ENCODE data around the gene SLFN12L. TPM values are rescaled to one million over a fixed set of nuclear protein-coding genes. Genes with fewer than 3 reads are reported as not detected.
"Not testable (repeated sequence)": the region's sequence is repeated elsewhere in the genome, so short reads cannot be mapped to it uniquely, and the experiment has no call there.

SLFN12L gene
- total RNA-seq, 1 donor, result 0.36 TPM

DNA sequence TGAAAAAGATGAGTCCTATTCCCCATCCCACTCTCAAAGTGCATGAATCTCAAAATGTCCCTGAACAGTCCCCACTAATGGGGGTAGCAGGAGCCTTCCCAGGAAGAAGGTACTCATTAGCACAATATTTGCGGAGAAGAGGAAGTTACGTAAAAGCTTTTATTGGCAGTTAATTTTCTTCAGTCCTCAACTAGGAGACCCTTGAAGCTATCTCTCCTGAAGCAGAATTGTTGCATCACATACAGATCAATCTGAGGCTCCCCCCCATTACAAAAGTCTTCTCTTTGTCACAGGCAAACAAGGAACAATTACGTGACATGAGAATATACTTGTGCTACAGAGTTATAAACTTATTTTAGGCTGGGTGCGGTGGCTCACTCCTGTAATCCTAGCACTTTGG lies 14.2 kb downstream of the SLFN12L start:
- TF ChIP-seq, protein P1, sequence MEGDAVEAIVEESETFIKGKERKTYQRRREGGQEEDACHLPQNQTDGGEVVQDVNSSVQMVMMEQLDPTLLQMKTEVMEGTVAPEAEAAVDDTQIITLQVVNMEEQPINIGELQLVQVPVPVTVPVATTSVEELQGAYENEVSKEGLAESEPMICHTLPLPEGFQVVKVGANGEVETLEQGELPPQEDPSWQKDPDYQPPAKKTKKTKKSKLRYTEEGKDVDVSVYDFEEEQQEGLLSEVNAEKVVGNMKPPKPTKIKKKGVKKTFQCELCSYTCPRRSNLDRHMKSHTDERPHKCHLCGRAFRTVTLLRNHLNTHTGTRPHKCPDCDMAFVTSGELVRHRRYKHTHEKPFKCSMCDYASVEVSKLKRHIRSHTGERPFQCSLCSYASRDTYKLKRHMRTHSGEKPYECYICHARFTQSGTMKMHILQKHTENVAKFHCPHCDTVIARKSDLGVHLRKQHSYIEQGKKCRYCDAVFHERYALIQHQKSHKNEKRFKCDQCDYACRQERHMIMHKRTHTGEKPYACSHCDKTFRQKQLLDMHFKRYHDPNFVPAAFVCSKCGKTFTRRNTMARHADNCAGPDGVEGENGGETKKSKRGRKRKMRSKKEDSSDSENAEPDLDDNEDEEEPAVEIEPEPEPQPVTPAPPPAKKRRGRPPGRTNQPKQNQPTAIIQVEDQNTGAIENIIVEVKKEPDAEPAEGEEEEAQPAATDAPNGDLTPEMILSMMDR (IDR thresholded peaks at IDR 0.05; ENCODE audit: extremely low read depth, low read depth, low read length), result no peak
- Histone ChIP-seq H3K36me3 (ENCODE audit: insufficient read depth, low read length) (no peaks in the 10 kb centered on the region), H3K27me3 (ENCODE audit: insufficient read depth, low read length) (peaks cover 13% of the 10 kb centered on the region), H3K4me3 (ENCODE audit: insufficient read depth, low read length) (no peak overlapping the region), H3K4me2 (ENCODE audit: insufficient read depth, low read length) (no peak overlapping the region), H3K4me1 (ENCODE audit: insufficient read depth, low read length) (no peaks in the 10 kb centered on the region), H4K20me1 (ENCODE audit: insufficient read depth, low read length) (no peaks in the 10 kb centered on the region), H2AFZ (ENCODE audit: low read length) (no peak overlapping the region), H3K9me3 (ENCODE audit: low read depth, low read length) (no peaks in the 10 kb centered on the region), H3K27ac (ENCODE audit: low read depth, low read length) (no peak overlapping the region), H3K79me2 (ENCODE audit: insufficient read depth, low read length) (no peaks in the 10 kb centered on the region)
- no peak for DNase-seq (ENCODE audit: insufficient read length, low spot score, missing footprints)

- H3K4me1 ChIP-seq (ENCODE audit: insufficient read depth, low read length); H3K9me3 ChIP-seq (ENCODE audit: low read depth, low read length); H3K4me3 ChIP-seq (ENCODE audit: insufficient read depth, low read length); H3K27ac ChIP-seq (ENCODE audit: low read depth, low read length); DNase-seq (ENCODE audit: insufficient read length, low spot score, missing footprints); H2AFZ ChIP-seq (ENCODE audit: low read length); H3K79me2 ChIP-seq (ENCODE audit: insufficient read depth, low read length); H4K20me1 ChIP-seq (ENCODE audit: insufficient read depth, low read length); H3K4me2 ChIP-seq (ENCODE audit: insufficient read depth, low read length); H3K36me3 ChIP-seq (ENCODE audit: insufficient read depth, low read length): not testable (repeated sequence)
- H3K27me3 ChIP-seq (ENCODE audit: insufficient read depth, low read length), result peaks cover 13% of the 10 kb centered on the region
These were observed 15.7 kb downstream of the SLFN12L start for GRCh38 chr17:35521654-35522256.

DNA sequence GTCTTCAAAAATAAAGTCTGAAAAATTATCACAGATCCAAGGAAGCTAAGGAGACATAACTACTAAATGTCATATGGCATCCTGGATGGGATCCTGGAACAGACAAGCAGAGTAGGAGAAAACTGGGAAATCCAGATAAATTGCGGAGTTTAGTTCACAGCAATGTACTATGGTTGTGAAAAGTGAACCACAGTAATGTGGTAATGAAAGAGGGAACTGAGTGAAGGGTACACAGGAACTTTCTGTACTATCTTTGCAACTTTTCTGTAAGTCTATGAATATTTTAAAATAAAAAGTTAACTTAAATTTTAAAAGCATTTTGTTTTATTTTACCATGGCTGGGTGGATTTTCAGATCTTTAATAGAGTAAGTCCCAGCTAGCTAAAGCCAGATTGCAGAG lies 16.3 kb downstream of the SLFN12L start:
- no peak for DNase-seq (ENCODE audit: insufficient read length, low spot score, missing footprints)
- Histone ChIP-seq H4K20me1 (ENCODE audit: insufficient read depth, low read length) (no peaks in the 10 kb centered on the region), H3K36me3 (ENCODE audit: insufficient read depth, low read length) (no peaks in the 10 kb centered on the region), H3K27me3 (ENCODE audit: insufficient read depth, low read length) (peaks cover 18% of the 10 kb centered on the region), H3K4me2 (ENCODE audit: insufficient read depth, low read length) (no peak overlapping the region), H3K79me2 (ENCODE audit: insufficient read depth, low read length) (no peaks in the 10 kb centered on the region), H2AFZ (ENCODE audit: low read length) (no peak overlapping the region), H3K9me3 (ENCODE audit: low read depth, low read length) (no peaks in the 10 kb centered on the region), H3K27ac (ENCODE audit: low read depth, low read length) (no peak overlapping the region), H3K4me3 (ENCODE audit: insufficient read depth, low read length) (no peak overlapping the region), H3K4me1 (ENCODE audit: insufficient read depth, low read length) (no peaks in the 10 kb centered on the region)
- TF ChIP-seq, protein P1 (IDR thresholded peaks at IDR 0.05; ENCODE audit: extremely low read depth, low read depth, low read length), result no peak

DNA sequence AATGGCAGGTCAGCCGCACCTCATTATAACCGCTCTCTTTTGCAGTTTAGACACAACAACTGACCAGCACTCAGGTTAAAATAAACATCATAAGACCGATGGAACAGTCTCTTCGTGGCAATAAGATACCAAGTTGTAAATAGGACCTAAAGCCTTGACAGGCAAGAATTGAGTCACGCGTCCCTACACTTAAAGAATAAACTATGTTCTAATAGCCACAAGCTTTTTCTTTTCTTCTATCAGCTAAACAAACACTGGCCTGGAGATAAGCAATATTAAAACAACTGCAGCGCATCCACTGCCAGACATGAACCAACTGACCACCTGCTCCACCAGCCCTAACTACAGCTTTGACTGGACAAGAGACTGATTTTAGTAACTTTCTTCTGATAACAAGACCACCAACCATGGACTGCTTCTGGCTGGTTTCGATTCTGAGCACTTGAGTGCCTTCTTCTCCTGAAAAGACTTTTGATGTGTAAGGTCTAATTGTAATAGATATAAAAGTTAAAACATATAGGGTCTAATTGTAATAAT lies 17.5 kb downstream of the SLFN12L start:
- Histone ChIP-seq H3K4me2 (ENCODE audit: insufficient read depth, low read length) (no peak overlapping the region), H3K27ac (ENCODE audit: low read depth, low read length) (no peak overlapping the region), H3K79me2 (ENCODE audit: insufficient read depth, low read length) (no peaks in the 10 kb centered on the region), H2AFZ (ENCODE audit: low read length) (no peak overlapping the region), H3K36me3 (ENCODE audit: insufficient read depth, low read length) (no peaks in the 10 kb centered on the region), H3K27me3 (ENCODE audit: insufficient read depth, low read length) (peaks cover 20% of the 10 kb centered on the region), H4K20me1 (ENCODE audit: insufficient read depth, low read length) (no peaks in the 10 kb centered on the region), H3K9me3 (ENCODE audit: low read depth, low read length) (no peaks in the 10 kb centered on the region), H3K4me3 (ENCODE audit: insufficient read depth, low read length) (no peak overlapping the region), H3K4me1 (ENCODE audit: insufficient read depth, low read length) (no peaks in the 10 kb centered on the region)
- DNase-seq (ENCODE audit: insufficient read length, low spot score, missing footprints), result no peak
- TF ChIP-seq, protein P1 (IDR thresholded peaks at IDR 0.05; ENCODE audit: extremely low read depth, low read depth, low read length), result no peak

Measured in osteoblast (primary cell).